Measurements from ENCODE around the gene MTARC1. TPM values are rescaled to one million over a fixed set of nuclear protein-coding genes. Genes with fewer than 3 reads are reported as not detected.

Gene MTARC1
- total RNA-seq (2014; rRNA removed; shearing (Covaris generic)) (not detected in 2 replicates), total RNA-seq (2022) (not detected in 2 replicates), Bru-seq, nascent RNA (percentile 4 among the genes with signal in this experiment), BruChase-seq, experiment 1, labeled RNA remaining after a 6-hour chase (not detected), BruChase-seq, experiment 2, labeled RNA remaining after a 2-hour chase (percentile 4 among the genes with signal in this experiment)
- long read RNA-seq, result 0 reads

- no peak for TF ChIP-seq EZH2phosphoT487 (IDR thresholded peaks at IDR 0.05; ENCODE audit: borderline replicate concordance, low read depth, low read length)
- TF ChIP-seq, protein P1, sequence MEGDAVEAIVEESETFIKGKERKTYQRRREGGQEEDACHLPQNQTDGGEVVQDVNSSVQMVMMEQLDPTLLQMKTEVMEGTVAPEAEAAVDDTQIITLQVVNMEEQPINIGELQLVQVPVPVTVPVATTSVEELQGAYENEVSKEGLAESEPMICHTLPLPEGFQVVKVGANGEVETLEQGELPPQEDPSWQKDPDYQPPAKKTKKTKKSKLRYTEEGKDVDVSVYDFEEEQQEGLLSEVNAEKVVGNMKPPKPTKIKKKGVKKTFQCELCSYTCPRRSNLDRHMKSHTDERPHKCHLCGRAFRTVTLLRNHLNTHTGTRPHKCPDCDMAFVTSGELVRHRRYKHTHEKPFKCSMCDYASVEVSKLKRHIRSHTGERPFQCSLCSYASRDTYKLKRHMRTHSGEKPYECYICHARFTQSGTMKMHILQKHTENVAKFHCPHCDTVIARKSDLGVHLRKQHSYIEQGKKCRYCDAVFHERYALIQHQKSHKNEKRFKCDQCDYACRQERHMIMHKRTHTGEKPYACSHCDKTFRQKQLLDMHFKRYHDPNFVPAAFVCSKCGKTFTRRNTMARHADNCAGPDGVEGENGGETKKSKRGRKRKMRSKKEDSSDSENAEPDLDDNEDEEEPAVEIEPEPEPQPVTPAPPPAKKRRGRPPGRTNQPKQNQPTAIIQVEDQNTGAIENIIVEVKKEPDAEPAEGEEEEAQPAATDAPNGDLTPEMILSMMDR (conservative IDR thresholded peaks at IDR 0.05; ENCODE audit: low read length), result no peak
- H4K20me1 ChIP-seq (ENCODE audit: insufficient read depth, low read length), result no peaks in the 10 kb centered on the region
- no peak for DNase-seq (ENCODE audit: low spot score)
- intact Hi-C loops (cut with micrococcal nuclease; ENCODE audit: unreplicated experiment), result no loop called here
- POLR2A ChIA-PET, result no interaction called here
- no peak within 1 kb of the TSS for H3K4me3 ChIP-seq (ENCODE audit: low read depth, low read length, poor library complexity, severe bottlenecking)
- no peaks in the 10 kb centered on the region for H3K36me3 ChIP-seq (ENCODE audit: insufficient read depth, low read length)
- no peaks in the 10 kb centered on the region for H3K4me1 ChIP-seq (ENCODE audit: insufficient read depth, low read length, poor library complexity, severe bottlenecking)
- no peaks in the 10 kb centered on the region for H3K9me3 ChIP-seq (ENCODE audit: low read length)
- H2AFZ ChIP-seq (ENCODE audit: low read length), result no peak within 1 kb of the TSS
- H3K79me2 ChIP-seq (ENCODE audit: insufficient read depth, low read depth, low read length), result no peaks in the 10 kb centered on the region
- no peak within 1 kb of the TSS for H3K4me2 ChIP-seq (ENCODE audit: low read length)
- H3K27ac ChIP-seq (ENCODE audit: low read depth, low read length, poor library complexity, severe bottlenecking), result no peak within 1 kb of the TSS
- no peaks in the 10 kb centered on the region for H3K9me2 ChIP-seq (ENCODE audit: insufficient read depth, low read length)
- no TSS peak for BruUV-seq (replicated peaks)
- CTCF ChIA-PET (ENCODE audit: unreplicated experiment), result interaction anchor here (0.5 kb wide), 1 partner anchor 1599 kb away, joined by 3 read pairs; no protein-coding TSS in a partner anchor
These were observed at the start of gene MTARC1 for GRCh38 chr1:220786337-220787068. Gene MTARC1 (plus strand): TSS chr1:220786913. CDS start chr1:220786945, 32 bp downstream.

DNA sequence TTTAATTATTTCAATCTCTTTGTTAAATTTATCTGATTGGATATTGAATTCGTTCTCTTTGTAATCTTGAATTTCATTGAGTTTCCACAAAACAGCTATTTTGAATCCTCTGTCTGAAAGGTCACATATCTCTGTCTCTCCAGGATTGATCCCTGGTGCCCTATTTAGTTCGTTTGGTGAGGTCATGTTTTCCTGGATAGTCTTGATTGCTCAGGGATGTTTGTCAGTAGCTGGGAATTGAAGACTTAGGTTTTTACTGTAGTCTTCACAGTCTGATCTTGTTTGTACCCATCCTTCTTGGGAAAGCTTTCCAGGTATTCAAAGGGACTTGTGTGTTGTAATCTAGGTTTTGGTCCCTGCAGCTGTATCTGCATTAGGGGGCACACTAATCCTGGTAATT, 45.4 kb upstream of the MTARC1 start:
- H3K9me2 ChIP-seq (ENCODE audit: insufficient read depth, low read length), result no peaks in the 10 kb centered on the region
- no TSS peak for BruUV-seq (replicated peaks)
- H4K20me1 ChIP-seq (ENCODE audit: insufficient read depth, low read length), result no peaks in the 10 kb centered on the region
- H3K4me3 ChIP-seq (ENCODE audit: low read depth, low read length, poor library complexity, severe bottlenecking), result no peak overlapping the region
- H3K9me3 ChIP-seq (ENCODE audit: low read length), result no peaks in the 10 kb centered on the region
- no peak for DNase-seq (ENCODE audit: low spot score)
- H3K4me1 ChIP-seq (ENCODE audit: insufficient read depth, low read length, poor library complexity, severe bottlenecking), result no peaks in the 10 kb centered on the region
- POLR2A ChIA-PET, result no interaction called here
- no peak overlapping the region for H3K27ac ChIP-seq (ENCODE audit: low read depth, low read length, poor library complexity, severe bottlenecking)
- H2AFZ ChIP-seq (ENCODE audit: low read length), result no peak overlapping the region
- no peaks in the 10 kb centered on the region for H3K36me3 ChIP-seq (ENCODE audit: insufficient read depth, low read length)
- no peaks in the 10 kb centered on the region for H3K79me2 ChIP-seq (ENCODE audit: insufficient read depth, low read depth, low read length)
- intact Hi-C loops (cut with micrococcal nuclease; ENCODE audit: unreplicated experiment), result no loop called here
- CTCF ChIA-PET (ENCODE audit: unreplicated experiment), result no interaction called here
- TF ChIP-seq, protein P1 (conservative IDR thresholded peaks at IDR 0.05; ENCODE audit: low read length), result no peak
- TF ChIP-seq EZH2phosphoT487 (IDR thresholded peaks at IDR 0.05; ENCODE audit: borderline replicate concordance, low read depth, low read length), result no peak
- H3K4me2 ChIP-seq (ENCODE audit: low read length), result no peak overlapping the region

GRCh38 chr1:220741825-220742224, 44.9 kb upstream of the MTARC1 start:
- no peaks in the 10 kb centered on the region for H3K79me2 ChIP-seq (ENCODE audit: insufficient read depth, low read depth, low read length)
- H3K36me3 ChIP-seq (ENCODE audit: insufficient read depth, low read length), result no peaks in the 10 kb centered on the region
- TF ChIP-seq, protein P1 (conservative IDR thresholded peaks at IDR 0.05; ENCODE audit: low read length), result no peak
- BruUV-seq (replicated peaks), result no TSS peak
- POLR2A ChIA-PET, result no interaction called here
- intact Hi-C loops (cut with micrococcal nuclease; ENCODE audit: unreplicated experiment), result no loop called here
- no peaks in the 10 kb centered on the region for H4K20me1 ChIP-seq (ENCODE audit: insufficient read depth, low read length)
- CTCF ChIA-PET (ENCODE audit: unreplicated experiment), result no interaction called here
- H3K4me1 ChIP-seq (ENCODE audit: insufficient read depth, low read length, poor library complexity, severe bottlenecking), result no peaks in the 10 kb centered on the region
- H3K9me3 ChIP-seq (ENCODE audit: low read length), result no peaks in the 10 kb centered on the region
- no peak overlapping the region for H3K4me2 ChIP-seq (ENCODE audit: low read length)
- H3K27ac ChIP-seq (ENCODE audit: low read depth, low read length, poor library complexity, severe bottlenecking), result no peak overlapping the region
- H3K4me3 ChIP-seq (ENCODE audit: low read depth, low read length, poor library complexity, severe bottlenecking), result no peak overlapping the region
- no peak overlapping the region for H2AFZ ChIP-seq (ENCODE audit: low read length)
- H3K9me2 ChIP-seq (ENCODE audit: insufficient read depth, low read length), result no peaks in the 10 kb centered on the region
- no peak for DNase-seq (ENCODE audit: low spot score)
